ENCODE data around the gene DNTT.
A peak's percentile ranks its signal among the peaks of the same experiment; 100 is the strongest.

DNTT gene

GRCh38 chr10:96374639-96374984 is 70.4 kb downstream of the DNTT start:
- Histone ChIP-seq H2AFZ (ENCODE audit: low read depth, low read length) (0 out of 2 replicates have a peak overlapping the region, but pooled peaks have one; percentile 93), H3K27me3 (ENCODE audit: low read depth, low read length) (peaks cover 34% of the 10 kb centered on the region), H3K4me1 (ENCODE audit: low read length) (peaks cover 25% of the 10 kb centered on the region), H3K36me3 (replicated peaks; ENCODE audit: low read depth, low read length) (no peaks in the 10 kb centered on the region), H3K27ac (ENCODE audit: low read length) (no peak overlapping the region), H4K20me1 (ENCODE audit: insufficient read depth, low read length) (no peaks in the 10 kb centered on the region; the same call in 1 of the 2 replicates), H3K9ac (ENCODE audit: low read length) (no peak overlapping the region), H3K4me3 (ENCODE audit: low read length) (peak overlapping the region; percentile 96), H3K79me2 (ENCODE audit: low read length) (no peaks in the 10 kb centered on the region), H3K4me2 (ENCODE audit: low read length) (peak overlapping the region; percentile 90), H3K9me3 (ENCODE audit: insufficient read depth, low read length) (no peaks in the 10 kb centered on the region)
- TF ChIP-seq EZH2phosphoT487 (IDR thresholded peaks at IDR 0.05; ENCODE audit: low read depth), result no peak
- TF ChIP-seq CTCF (IDR thresholded peaks at IDR 0.05; ENCODE audit: low read depth, low read length), result no peak

- H3K36me3 ChIP-seq (replicated peaks; ENCODE audit: low read depth, low read length), result no peaks in the 10 kb centered on the region
- H3K79me2 ChIP-seq (ENCODE audit: low read length), result no peaks in the 10 kb centered on the region
- peak overlapping the region; percentile 90 for H3K4me2 ChIP-seq (ENCODE audit: low read length)
- peak overlapping the region; percentile 56 for H3K9ac ChIP-seq (ENCODE audit: low read length)
- TF ChIP-seq CTCF (IDR thresholded peaks at IDR 0.05; ENCODE audit: low read depth, low read length) (peak; percentile 86), EZH2phosphoT487 (IDR thresholded peaks at IDR 0.05; ENCODE audit: low read depth) (no peak)
- no peaks in the 10 kb centered on the region for H3K9me3 ChIP-seq (ENCODE audit: insufficient read depth, low read length)
- peaks cover 34% of the 10 kb centered on the region for H3K27me3 ChIP-seq (ENCODE audit: low read depth, low read length)
- peaks cover 25% of the 10 kb centered on the region for H3K4me1 ChIP-seq (ENCODE audit: low read length)
- H4K20me1 ChIP-seq (ENCODE audit: insufficient read depth, low read length), result no peaks in the 10 kb centered on the region; the same call in 1 of the 2 replicates
- no peak overlapping the region for H3K27ac ChIP-seq (ENCODE audit: low read length)
- H2AFZ ChIP-seq (ENCODE audit: low read depth, low read length), result peak overlapping the region; percentile 93
- peak overlapping the region; percentile 96 for H3K4me3 ChIP-seq (ENCODE audit: low read length)
These were observed 71.0 kb downstream of the DNTT start for GRCh38 chr10:96374985-96375830.

- Histone ChIP-seq H3K27ac (ENCODE audit: low read length) (no peak overlapping the region), H3K9me3 (ENCODE audit: insufficient read depth, low read length) (no peaks in the 10 kb centered on the region), H3K4me2 (ENCODE audit: low read length) (peak overlapping the region; percentile 90), H4K20me1 (ENCODE audit: insufficient read depth, low read length) (no peaks in the 10 kb centered on the region; the same call in 1 of the 2 replicates), H3K27me3 (ENCODE audit: low read depth, low read length) (peaks cover 34% of the 10 kb centered on the region), H3K4me1 (ENCODE audit: low read length) (peaks cover 25% of the 10 kb centered on the region), H3K4me3 (ENCODE audit: low read length) (peak overlapping the region; percentile 20; the same call in 1 of the 2 replicates), H3K36me3 (replicated peaks; ENCODE audit: low read depth, low read length) (no peaks in the 10 kb centered on the region), H3K79me2 (ENCODE audit: low read length) (no peaks in the 10 kb centered on the region), H3K9ac (ENCODE audit: low read length) (no peak overlapping the region), H2AFZ (ENCODE audit: low read depth, low read length) (no peak overlapping the region)
- TF ChIP-seq CTCF (IDR thresholded peaks at IDR 0.05; ENCODE audit: low read depth, low read length) (no peak), EZH2phosphoT487 (IDR thresholded peaks at IDR 0.05; ENCODE audit: low read depth) (no peak)
These were observed 72.2 kb downstream of the DNTT start for GRCh38 chr10:96376483-96376882.

GRCh38 chr10:96377816-96378294 is 73.6 kb downstream of the DNTT start:
- Histone ChIP-seq H3K36me3 (replicated peaks; ENCODE audit: low read depth, low read length) (no peaks in the 10 kb centered on the region), H3K27me3 (ENCODE audit: low read depth, low read length) (peaks cover 30% of the 10 kb centered on the region)

More at GRCh38 chr10:96377816-96378294, 73.6 kb downstream of the DNTT start:
- Histone ChIP-seq H2AFZ (ENCODE audit: low read depth, low read length) (no peak overlapping the region), H3K79me2 (ENCODE audit: low read length) (no peaks in the 10 kb centered on the region), H3K4me1 (ENCODE audit: low read length) (peaks cover 25% of the 10 kb centered on the region), H3K4me2 (ENCODE audit: low read length) (no peak overlapping the region), H3K9ac (ENCODE audit: low read length) (no peak overlapping the region), H3K27ac (ENCODE audit: low read length) (no peak overlapping the region), H3K4me3 (ENCODE audit: low read length) (no peak overlapping the region), H3K9me3 (ENCODE audit: insufficient read depth, low read length) (no peaks in the 10 kb centered on the region), H4K20me1 (ENCODE audit: insufficient read depth, low read length) (no peaks in the 10 kb centered on the region; the same call in 1 of the 2 replicates)
- no peak for TF ChIP-seq EZH2phosphoT487 (IDR thresholded peaks at IDR 0.05; ENCODE audit: low read depth)
- no peak for TF ChIP-seq CTCF (IDR thresholded peaks at IDR 0.05; ENCODE audit: low read depth, low read length)
